GM06990 (cell line): ENCODE data around the gene CALY.

ENCODE experiments used
- DNase-seq: peaks from one replicate; pipeline ENCODE4 v3.0.0-alpha.2; 2011; ENCODE audit not compliant: insufficient read length; ENCODE audit errors: extremely low read depth
- H3K27me3 ChIP-seq: replicated peaks from 2 replicates; pipeline ENCODE4 v1.6.0; 2011; ENCODE audit warnings: low read length; ENCODE audit not compliant: control insufficient read depth, insufficient read depth
- H3K36me3 ChIP-seq: 2 replicates; pipeline ENCODE4 v1.5.1; 2011; ENCODE audit warnings: low read length; ENCODE audit not compliant: control insufficient read depth, insufficient read depth
- H3K4me3 ChIP-seq: replicated peaks from 2 replicates; pipeline ENCODE4 v1.5.1; 2011; ENCODE audit warnings: low read depth, mild to moderate bottlenecking, control low read depth, low read length
- TF ChIP-seq, protein P1 (sequence below): IDR thresholded peaks from 2 replicates; pipeline ENCODE4 v1.5.1; 2011; ENCODE audit warnings: low read length, control low read depth, mild to moderate bottlenecking, inconsistent platforms; ENCODE audit not compliant: insufficient read depth, poor library complexity, severe bottlenecking

Gene CALY

DNA sequence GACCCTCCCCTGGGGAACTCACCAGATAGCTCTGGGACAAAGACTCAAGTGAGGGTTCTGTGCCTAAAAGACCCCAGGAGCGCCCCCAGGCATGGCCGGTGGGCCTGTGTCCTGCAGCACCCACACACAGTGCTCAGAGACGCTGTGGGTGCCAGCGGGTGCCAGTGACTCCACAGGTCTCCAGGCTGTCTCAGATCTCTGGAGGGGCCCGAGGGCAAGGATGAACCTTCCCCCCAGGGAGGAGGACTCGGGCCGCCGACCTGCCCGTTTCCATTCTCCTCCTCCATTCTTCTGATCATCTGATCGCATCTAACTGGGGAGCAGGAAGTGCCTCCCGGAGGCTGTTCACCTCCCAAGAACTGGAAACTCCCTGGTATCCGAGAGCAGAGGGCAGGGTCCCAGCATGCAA lies 61.0 kb downstream of the CALY start:
- Histone ChIP-seq H3K4me3 (peak overlapping the region; percentile 92), H3K27me3 (no peaks in the 10 kb centered on the region), H3K36me3 (peaks cover 14% of the 10 kb centered on the region)
- peak; percentile 72 for DNase-seq
- TF ChIP-seq, protein P1, sequence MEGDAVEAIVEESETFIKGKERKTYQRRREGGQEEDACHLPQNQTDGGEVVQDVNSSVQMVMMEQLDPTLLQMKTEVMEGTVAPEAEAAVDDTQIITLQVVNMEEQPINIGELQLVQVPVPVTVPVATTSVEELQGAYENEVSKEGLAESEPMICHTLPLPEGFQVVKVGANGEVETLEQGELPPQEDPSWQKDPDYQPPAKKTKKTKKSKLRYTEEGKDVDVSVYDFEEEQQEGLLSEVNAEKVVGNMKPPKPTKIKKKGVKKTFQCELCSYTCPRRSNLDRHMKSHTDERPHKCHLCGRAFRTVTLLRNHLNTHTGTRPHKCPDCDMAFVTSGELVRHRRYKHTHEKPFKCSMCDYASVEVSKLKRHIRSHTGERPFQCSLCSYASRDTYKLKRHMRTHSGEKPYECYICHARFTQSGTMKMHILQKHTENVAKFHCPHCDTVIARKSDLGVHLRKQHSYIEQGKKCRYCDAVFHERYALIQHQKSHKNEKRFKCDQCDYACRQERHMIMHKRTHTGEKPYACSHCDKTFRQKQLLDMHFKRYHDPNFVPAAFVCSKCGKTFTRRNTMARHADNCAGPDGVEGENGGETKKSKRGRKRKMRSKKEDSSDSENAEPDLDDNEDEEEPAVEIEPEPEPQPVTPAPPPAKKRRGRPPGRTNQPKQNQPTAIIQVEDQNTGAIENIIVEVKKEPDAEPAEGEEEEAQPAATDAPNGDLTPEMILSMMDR = peak; percentile 69

DNA sequence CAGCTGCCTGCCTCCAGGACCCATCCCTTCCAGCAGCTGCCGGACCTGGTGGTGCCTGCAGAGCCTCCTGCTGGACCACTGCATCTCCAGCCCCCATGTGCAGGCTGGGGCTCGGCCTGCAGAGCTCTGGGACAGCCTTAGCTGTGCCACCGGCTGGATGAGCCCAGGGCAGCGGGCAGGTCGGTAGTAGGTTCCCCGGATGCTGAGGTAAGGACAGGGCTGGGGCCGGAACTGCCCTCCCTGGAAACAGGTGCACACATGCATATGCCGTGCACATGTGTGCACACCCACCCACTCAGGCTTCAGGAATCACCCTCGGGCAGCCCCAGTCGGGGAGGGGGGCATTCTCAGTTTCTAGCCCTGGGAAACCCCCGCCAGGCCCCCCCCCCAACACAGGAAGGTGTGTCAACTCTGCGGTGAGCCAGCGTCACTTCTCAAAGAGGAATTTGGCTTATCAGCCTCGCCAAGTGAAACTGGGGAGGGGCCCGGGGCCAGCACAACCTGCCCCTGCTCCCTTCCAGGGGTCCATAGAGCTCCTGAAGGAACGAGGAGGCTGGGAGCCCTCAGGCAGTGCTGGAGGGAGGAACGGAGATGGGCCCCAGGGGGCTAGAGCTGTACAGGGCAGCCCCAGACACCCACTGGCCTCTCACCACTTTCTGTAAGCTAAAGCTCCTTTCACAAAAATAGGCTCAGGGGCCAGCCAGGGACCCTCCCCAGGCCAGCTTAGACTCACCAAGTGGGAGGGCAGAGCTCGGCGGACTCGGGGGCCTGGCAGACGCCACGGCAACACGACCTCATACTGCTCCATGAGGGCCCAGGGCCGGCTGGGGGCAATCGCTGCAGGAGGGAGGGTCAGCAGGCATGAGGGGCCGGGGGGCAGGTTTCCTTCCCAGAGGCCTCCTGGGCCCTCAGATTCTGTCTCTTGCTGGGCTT lies 61.7 kb downstream of the CALY start:
- peak; percentile 83 for DNase-seq
- TF ChIP-seq, protein P1 = peak; percentile 12
- H3K36me3 ChIP-seq = peaks cover 18% of the 10 kb centered on the region
- peak overlapping the region; percentile 92 for H3K4me3 ChIP-seq
- no peaks in the 10 kb centered on the region for H3K27me3 ChIP-seq
